ENCODE measurements around the gene ATP5F1E.

GRCh38 chr20:59030911-59031563 lies 1.1 kb downstream of the ATP5F1E start:
- TF ChIP-seq CTCF (IDR thresholded peaks at IDR 0.05): no peak
- TF ChIP-seq EP300 (IDR thresholded peaks at IDR 0.05): no peak
- TF ChIP-seq POLR2A (IDR thresholded peaks at IDR 0.05): no peak
